Activated T-helper 2 cell treated with anti-CD3 and anti-CD28 coated beads, Interferon-gamma antibody, Interleukin-2, Interleukin-4, amounts not matched to agents 10 μg/mL and 5 μg/mL and 100 μg/mL, durations not matched to agents 14 hours and 24 hours and 36 hours (primary cell): ENCODE results near the gene MCF2L2. TPM values are rescaled to one million over a fixed set of nuclear protein-coding genes. Genes with fewer than 3 reads are reported as not detected.
"Not testable (repeated sequence)": the region's sequence is repeated elsewhere in the genome, so short reads cannot be mapped to it uniquely, and the experiment has no call there.

Experiments
- DNase-seq: peaks from one replicate; pipeline ENCODE4 v3.0.0; 2021; ENCODE audit warnings: low spot score
- H3K27ac Mint-ChIP-seq: one replicate; pipeline ENCODE4 v1.8.0; 2021; ENCODE audit warnings: mixed read lengths
- H3K27me3 Mint-ChIP-seq: one replicate; pipeline ENCODE4 v1.8.0; 2021; ENCODE audit warnings: low read depth, mixed read lengths
- H3K36me3 Mint-ChIP-seq: one replicate; pipeline ENCODE4 v1.8.0; 2021; ENCODE audit warnings: low read depth, mixed read lengths
- H3K4me1 Mint-ChIP-seq: one replicate; pipeline ENCODE4 v1.8.0; 2021; ENCODE audit warnings: low read depth, mixed read lengths
- H3K4me3 Mint-ChIP-seq: one replicate; pipeline ENCODE4 v1.8.0; 2021; ENCODE audit warnings: low read depth, mild to moderate bottlenecking, moderate library complexity, mixed read lengths
- H3K9me3 Mint-ChIP-seq: one replicate; pipeline ENCODE4 v1.8.0; 2021; ENCODE audit warnings: mixed read lengths
- intact Hi-C: fragments of 100-400 bp; cut with micrococcal nuclease; formaldehyde crosslinking; loops from one replicate; pipeline ENCODE4 v1.15.1; 2023
- total RNA-seq: library from RNA; stranded (reverse); gene quantifications from 2 replicates; pipeline ENCODE4 v1.2.3, GENCODE V29; 2022

MCF2L2 gene
- total RNA-seq, 1 donor from 2014 or later: 7.5 TPM

GRCh38 chr3:183181606-183182005, 246.8 kb downstream of the MCF2L2 start:
- H3K4me3 Mint-ChIP-seq: no peak overlapping the region
- H3K9me3 Mint-ChIP-seq: no peaks in the 10 kb centered on the region
- peaks cover 23% of the 10 kb centered on the region for H3K27me3 Mint-ChIP-seq
- no peaks in the 10 kb centered on the region for H3K36me3 Mint-ChIP-seq
- DNase-seq: no peak
- H3K27ac Mint-ChIP-seq: no peak overlapping the region
- H3K4me1 Mint-ChIP-seq: peaks cover 20% of the 10 kb centered on the region
- intact Hi-C loops: no loop called here

GRCh38 chr3:183180784-183181295, 247.6 kb downstream of the MCF2L2 start:
- H3K4me1 Mint-ChIP-seq: peaks cover 20% of the 10 kb centered on the region
- intact Hi-C loops: no loop called here
- no peak overlapping the region for H3K4me3 Mint-ChIP-seq
- no peaks in the 10 kb centered on the region for H3K9me3 Mint-ChIP-seq
- H3K27me3 Mint-ChIP-seq: peaks cover 31% of the 10 kb centered on the region
- no peak overlapping the region for H3K27ac Mint-ChIP-seq
- H3K36me3 Mint-ChIP-seq: no peaks in the 10 kb centered on the region
- no peak for DNase-seq

- DNase-seq: no peak
- Mint-ChIP-seq H3K4me1 (peaks cover 14% of the 10 kb centered on the region), H3K4me3 (peak overlapping the region; percentile 30), H3K9me3 (no peaks in the 10 kb centered on the region), H3K27ac (no peak overlapping the region), H3K36me3 (no peaks in the 10 kb centered on the region), H3K27me3 (peaks cover 35% of the 10 kb centered on the region)
- intact Hi-C loops: no loop called here
Observed at GRCh38 chr3:183180110-183180783, 248.2 kb downstream of the MCF2L2 start.

- intact Hi-C loops, DNase-seq, H3K27ac Mint-ChIP-seq, H3K36me3 Mint-ChIP-seq, H3K9me3 Mint-ChIP-seq: not testable (repeated sequence)
- Mint-ChIP-seq H3K4me3 (peak overlapping the region; percentile 71), H3K4me1 (peaks cover 11% of the 10 kb centered on the region), H3K27me3 (peaks cover 35% of the 10 kb centered on the region)
Observed at GRCh38 chr3:183179550-183179908, 248.9 kb downstream of the MCF2L2 start.

- no peak overlapping the region for H3K27ac Mint-ChIP-seq
- H3K9me3 Mint-ChIP-seq: no peaks in the 10 kb centered on the region
- DNase-seq: no peak
- peaks cover 35% of the 10 kb centered on the region for H3K27me3 Mint-ChIP-seq
- peak overlapping the region; percentile 79 for H3K4me3 Mint-ChIP-seq
- intact Hi-C loops: no loop called here
- no peaks in the 10 kb centered on the region for H3K36me3 Mint-ChIP-seq
- peaks cover 11% of the 10 kb centered on the region for H3K4me1 Mint-ChIP-seq
Observed at GRCh38 chr3:183178833-183179549, 249.4 kb downstream of the MCF2L2 start.

GRCh38 chr3:183178512-183178832, 249.9 kb downstream of the MCF2L2 start:
- peaks cover 35% of the 10 kb centered on the region for H3K27me3 Mint-ChIP-seq
- intact Hi-C loops: no loop called here
- H3K36me3 Mint-ChIP-seq: no peaks in the 10 kb centered on the region

GRCh38 chr3:183172051-183172639, 256.3 kb downstream of the MCF2L2 start:
- Mint-ChIP-seq H3K27ac (no peak overlapping the region), H3K4me3 (no peak overlapping the region), H3K27me3 (peaks cover 22% of the 10 kb centered on the region), H3K4me1 (no peaks in the 10 kb centered on the region), H3K9me3 (no peaks in the 10 kb centered on the region), H3K36me3 (no peaks in the 10 kb centered on the region)
- no peak for DNase-seq
- intact Hi-C loops: loop anchor here (2.0 kb wide), 1 partner anchor 13 kb away; no protein-coding TSS in a partner anchor

More at GRCh38 chr3:183178512-183178832, 249.9 kb downstream of the MCF2L2 start:
- no peak overlapping the region for H3K27ac Mint-ChIP-seq
- H3K9me3 Mint-ChIP-seq: no peaks in the 10 kb centered on the region
- peak overlapping the region; percentile 79 for H3K4me3 Mint-ChIP-seq
- H3K4me1 Mint-ChIP-seq: peaks cover 11% of the 10 kb centered on the region
- DNase-seq: no peak

GRCh38 chr3:183167975-183168374, 260.4 kb downstream of the MCF2L2 start:
- H3K4me3 Mint-ChIP-seq, H3K27ac Mint-ChIP-seq, H3K4me1 Mint-ChIP-seq, intact Hi-C loops, DNase-seq, H3K36me3 Mint-ChIP-seq, H3K9me3 Mint-ChIP-seq, H3K27me3 Mint-ChIP-seq: not testable (repeated sequence)

GRCh38 chr3:183163563-183163962, 264.9 kb downstream of the MCF2L2 start:
- Mint-ChIP-seq H3K4me3 (peak overlapping the region; percentile 75), H3K27ac (no peak overlapping the region), H3K27me3 (no peaks in the 10 kb centered on the region), H3K4me1 (peaks cover 20% of the 10 kb centered on the region), H3K9me3 (no peaks in the 10 kb centered on the region), H3K36me3 (no peaks in the 10 kb centered on the region)
- DNase-seq: no peak
- intact Hi-C loops: no loop called here

GRCh38 chr3:183161552-183162336, 266.7 kb downstream of the MCF2L2 start:
- intact Hi-C loops: loop anchor here (1.0 kb wide), 1 partner anchor 105 kb away; no protein-coding TSS in a partner anchor
- Mint-ChIP-seq H3K27me3 (no peaks in the 10 kb centered on the region), H3K4me3 (peak overlapping the region; percentile 82), H3K9me3 (no peaks in the 10 kb centered on the region), H3K27ac (peak overlapping the region; percentile 61), H3K4me1 (peaks cover 30% of the 10 kb centered on the region), H3K36me3 (peaks cover 3% of the 10 kb centered on the region)
- DNase-seq: no peak

GRCh38 chr3:183160616-183161015, 267.8 kb downstream of the MCF2L2 start:
- intact Hi-C loops: no loop called here

GRCh38 chr3:183159333-183159732, 269.1 kb downstream of the MCF2L2 start:
- no peak for DNase-seq
- no peak overlapping the region for H3K4me3 Mint-ChIP-seq
- peaks cover 3% of the 10 kb centered on the region for H3K36me3 Mint-ChIP-seq
- H3K9me3 Mint-ChIP-seq: no peaks in the 10 kb centered on the region
- peaks cover 32% of the 10 kb centered on the region for H3K4me1 Mint-ChIP-seq
- H3K27me3 Mint-ChIP-seq: no peaks in the 10 kb centered on the region
- intact Hi-C loops: loop anchor here (2.0 to 5.0 kb wide), 3 partner anchors 13 to 277 kb away; no protein-coding TSS in a partner anchor
- H3K27ac Mint-ChIP-seq: peak overlapping the region; percentile 76

More at GRCh38 chr3:183160616-183161015, 267.8 kb downstream of the MCF2L2 start:
- peaks cover 32% of the 10 kb centered on the region for H3K4me1 Mint-ChIP-seq
- no peaks in the 10 kb centered on the region for H3K27me3 Mint-ChIP-seq
- no peak for DNase-seq
- no peak overlapping the region for H3K27ac Mint-ChIP-seq
- H3K4me3 Mint-ChIP-seq: peak overlapping the region; percentile 23
- no peaks in the 10 kb centered on the region for H3K9me3 Mint-ChIP-seq
- H3K36me3 Mint-ChIP-seq: peaks cover 3% of the 10 kb centered on the region
